Activated CD8-positive, alpha-beta T cell treated with anti-CD3 and anti-CD28 coated beads, Interleukin-2, amount 10 ng/mL, durations not matched to agents 7 days and 5 days (primary cell): Measurements from ENCODE around the gene GPC5. TPM values are rescaled to one million over a fixed set of nuclear protein-coding genes. Genes with fewer than 3 reads are reported as not detected.

ENCODE experiments used
- ATAC-seq: fragments of 150-1000 bp; cut with Tn5 transposase; one replicate; pipeline ENCODE4 v1.10.0; 2021; ENCODE audit warnings: moderate library complexity
- CTCF ChIA-PET: fragments of 350-600 bp; sonication (Branson Sonifier 250); formaldehyde crosslinking; loops from one replicate; lab custom pipeline; 2021; ENCODE audit warnings: antibody characterized with exemption; lab: Charles Lee
- POLR2A ChIA-PET: fragments of 350-600 bp; sonication (Branson Sonifier 250); formaldehyde crosslinking; loops from one replicate; lab custom pipeline; 2021; ENCODE audit warnings: antibody characterized with exemption; lab: Charles Lee
- DNase-seq: peaks from one replicate; pipeline ENCODE4 v3.0.0-alpha.2; 2020
- H3K27ac Mint-ChIP-seq: one replicate; pipeline ENCODE4 v1.8.0; 2021; ENCODE audit warnings: mild to moderate bottlenecking, mixed read lengths
- H3K27me3 Mint-ChIP-seq: one replicate; pipeline ENCODE4 v1.8.0; 2021; ENCODE audit warnings: low read depth, mixed read lengths
- H3K36me3 Mint-ChIP-seq: one replicate; pipeline ENCODE4 v1.8.0; 2021; ENCODE audit warnings: low read depth, mixed read lengths
- H3K4me1 Mint-ChIP-seq: one replicate; pipeline ENCODE4 v1.8.0; 2021; ENCODE audit warnings: low read depth, mixed read lengths
- H3K4me3 Mint-ChIP-seq: one replicate; pipeline ENCODE4 v1.8.0; 2021; ENCODE audit warnings: mild to moderate bottlenecking, mixed read lengths
- H3K9me3 Mint-ChIP-seq: one replicate; pipeline ENCODE4 v1.8.0; 2022; ENCODE audit warnings: mixed read lengths; ENCODE audit not compliant: insufficient read depth
- total RNA-seq, 2 experiments: library from RNA; stranded (reverse); gene quantifications; one replicate each; pipeline ENCODE4 v1.2.3, GENCODE V29; 2021

The GPC5 gene
- total RNA-seq, 2 experiments from 2014 or later: not detected

- CTCF ChIA-PET: no interaction called here
- no peaks in the 10 kb centered on the region for H3K36me3 Mint-ChIP-seq
- no peak for ATAC-seq
- H3K4me3 Mint-ChIP-seq: no peak overlapping the region
- H3K9me3 Mint-ChIP-seq: peaks cover 7% of the 10 kb centered on the region
- POLR2A ChIA-PET: no interaction called here
- no peak overlapping the region for H3K27ac Mint-ChIP-seq
- DNase-seq: no peak
- no peaks in the 10 kb centered on the region for H3K27me3 Mint-ChIP-seq
- no peaks in the 10 kb centered on the region for H3K4me1 Mint-ChIP-seq
These were observed 1016.4 kb downstream of the GPC5 start for GRCh38 chr13:92414851-92415250.

- ChIA-PET CTCF (no interaction called here), POLR2A (no interaction called here)
- Mint-ChIP-seq H3K9me3 (peaks cover 3% of the 10 kb centered on the region), H3K36me3 (no peaks in the 10 kb centered on the region), H3K4me1 (no peaks in the 10 kb centered on the region), H3K27me3 (no peaks in the 10 kb centered on the region), H3K27ac (no peak overlapping the region), H3K4me3 (no peak overlapping the region)
- no peak for DNase-seq
- no peak for ATAC-seq
These were observed 1017.4 kb downstream of the GPC5 start for GRCh38 chr13:92415781-92416180.

- H3K4me3 Mint-ChIP-seq: no peak overlapping the region
- H3K27ac Mint-ChIP-seq: no peak overlapping the region
- H3K4me1 Mint-ChIP-seq: no peaks in the 10 kb centered on the region
- H3K36me3 Mint-ChIP-seq: no peaks in the 10 kb centered on the region
- ATAC-seq (no peak), DNase-seq (no peak)
- CTCF ChIA-PET: no interaction called here
- H3K9me3 Mint-ChIP-seq: no peaks in the 10 kb centered on the region
- POLR2A ChIA-PET: no interaction called here
- H3K27me3 Mint-ChIP-seq: no peaks in the 10 kb centered on the region
These were observed 1020.5 kb downstream of the GPC5 start for GRCh38 chr13:92418818-92419412.

- DNase-seq (no peak), ATAC-seq (no peak)
- Mint-ChIP-seq H3K9me3 (peaks cover 6% of the 10 kb centered on the region), H3K27me3 (no peaks in the 10 kb centered on the region), H3K4me3 (no peak overlapping the region), H3K4me1 (no peaks in the 10 kb centered on the region), H3K27ac (no peak overlapping the region), H3K36me3 (no peaks in the 10 kb centered on the region)
- CTCF ChIA-PET: no interaction called here
- POLR2A ChIA-PET: no interaction called here
These were observed 1030.8 kb downstream of the GPC5 start for GRCh38 chr13:92429231-92429630.

GRCh38 chr13:92433386-92433785, 1035.0 kb downstream of the GPC5 start:
- H3K9me3 Mint-ChIP-seq: no peaks in the 10 kb centered on the region
- H3K4me3 Mint-ChIP-seq: no peak overlapping the region
- H3K27me3 Mint-ChIP-seq: no peaks in the 10 kb centered on the region
- H3K36me3 Mint-ChIP-seq: no peaks in the 10 kb centered on the region
- ChIA-PET CTCF (no interaction called here), POLR2A (no interaction called here)
- H3K27ac Mint-ChIP-seq: no peak overlapping the region
- no peak for ATAC-seq
- no peaks in the 10 kb centered on the region for H3K4me1 Mint-ChIP-seq
- no peak for DNase-seq

- POLR2A ChIA-PET: no interaction called here
- Mint-ChIP-seq H3K9me3 (no peaks in the 10 kb centered on the region), H3K4me1 (no peaks in the 10 kb centered on the region), H3K27ac (no peak overlapping the region), H3K4me3 (no peak overlapping the region), H3K36me3 (no peaks in the 10 kb centered on the region), H3K27me3 (no peaks in the 10 kb centered on the region)
- CTCF ChIA-PET: no interaction called here
- ATAC-seq (no peak), DNase-seq (no peak)
These were observed 1035.5 kb downstream of the GPC5 start for GRCh38 chr13:92433963-92434362.

GRCh38 chr13:92436924-92437323, 1038.5 kb downstream of the GPC5 start:
- ChIA-PET POLR2A (no interaction called here), CTCF (no interaction called here)
- Mint-ChIP-seq H3K27ac (no peak overlapping the region), H3K36me3 (no peaks in the 10 kb centered on the region), H3K4me3 (no peak overlapping the region), H3K27me3 (no peaks in the 10 kb centered on the region), H3K9me3 (no peaks in the 10 kb centered on the region), H3K4me1 (no peaks in the 10 kb centered on the region)
- DNase-seq (no peak), ATAC-seq (no peak)

GRCh38 chr13:92444244-92444643, 1045.8 kb downstream of the GPC5 start:
- CTCF ChIA-PET: no interaction called here
- Mint-ChIP-seq H3K36me3 (no peaks in the 10 kb centered on the region), H3K4me1 (no peaks in the 10 kb centered on the region), H3K27ac (no peak overlapping the region), H3K4me3 (no peak overlapping the region), H3K9me3 (peaks cover 7% of the 10 kb centered on the region), H3K27me3 (no peaks in the 10 kb centered on the region)
- POLR2A ChIA-PET: no interaction called here
- DNase-seq (no peak), ATAC-seq (no peak)

GRCh38 chr13:92451060-92451459, 1052.6 kb downstream of the GPC5 start:
- no peak overlapping the region for H3K27ac Mint-ChIP-seq
- H3K9me3 Mint-ChIP-seq: peaks cover 5% of the 10 kb centered on the region
- no peaks in the 10 kb centered on the region for H3K4me1 Mint-ChIP-seq
- no peaks in the 10 kb centered on the region for H3K36me3 Mint-ChIP-seq
- H3K27me3 Mint-ChIP-seq: no peaks in the 10 kb centered on the region
- POLR2A ChIA-PET: no interaction called here
- no peak overlapping the region for H3K4me3 Mint-ChIP-seq
- ATAC-seq (no peak), DNase-seq (no peak)
- CTCF ChIA-PET: no interaction called here

- Mint-ChIP-seq H3K27ac (no peak overlapping the region), H3K4me1 (no peaks in the 10 kb centered on the region), H3K9me3 (peaks cover 5% of the 10 kb centered on the region), H3K4me3 (no peak overlapping the region), H3K27me3 (no peaks in the 10 kb centered on the region), H3K36me3 (no peaks in the 10 kb centered on the region)
- POLR2A ChIA-PET: no interaction called here
- DNase-seq (no peak), ATAC-seq (no peak)
- CTCF ChIA-PET: no interaction called here
These were observed 1054.4 kb downstream of the GPC5 start for GRCh38 chr13:92452840-92453239.

- POLR2A ChIA-PET: no interaction called here
- CTCF ChIA-PET: no interaction called here
- H3K27ac Mint-ChIP-seq: no peak overlapping the region
- no peak for ATAC-seq
- H3K4me3 Mint-ChIP-seq: no peak overlapping the region
- H3K4me1 Mint-ChIP-seq: no peaks in the 10 kb centered on the region
- DNase-seq: no peak
- H3K9me3 Mint-ChIP-seq: no peaks in the 10 kb centered on the region
- H3K27me3 Mint-ChIP-seq: no peaks in the 10 kb centered on the region
- no peaks in the 10 kb centered on the region for H3K36me3 Mint-ChIP-seq
These were observed 1060.9 kb downstream of the GPC5 start for GRCh38 chr13:92459306-92459705.

- Mint-ChIP-seq H3K27ac (no peak overlapping the region), H3K4me3 (no peak overlapping the region), H3K36me3 (no peaks in the 10 kb centered on the region), H3K9me3 (no peaks in the 10 kb centered on the region), H3K4me1 (no peaks in the 10 kb centered on the region), H3K27me3 (no peaks in the 10 kb centered on the region)
- ATAC-seq: no peak
- DNase-seq: no peak
- ChIA-PET CTCF (no interaction called here), POLR2A (no interaction called here)
These were observed 1062.1 kb downstream of the GPC5 start for GRCh38 chr13:92460479-92460878.

- ATAC-seq (no peak), DNase-seq (no peak)
- Mint-ChIP-seq H3K4me1 (no peaks in the 10 kb centered on the region), H3K4me3 (no peak overlapping the region), H3K9me3 (peaks cover 4% of the 10 kb centered on the region), H3K27ac (no peak overlapping the region), H3K36me3 (no peaks in the 10 kb centered on the region), H3K27me3 (no peaks in the 10 kb centered on the region)
- ChIA-PET CTCF (no interaction called here), POLR2A (no interaction called here)
These were observed 1063.0 kb downstream of the GPC5 start for GRCh38 chr13:92461402-92461801.
